C4-2B (cell line): ENCODE data around the gene JAZF1.
"Not testable (repeated sequence)": the region's sequence is repeated elsewhere in the genome, so short reads cannot be mapped to it uniquely, and the experiment has no call there.

ENCODE experiments used
- H3K27ac ChIP-seq: fragments of 450-650 bp; 2 replicates; pipeline ENCODE4 v1.5.1; 2017
- ZFX ChIP-seq: fragments of 450-650 bp; IDR thresholded peaks from 2 replicates; pipeline ENCODE4 v1.6.1; 2017
- TF ChIP-seq, protein P1 (sequence below): fragments of 450-650 bp; conservative IDR thresholded peaks from 2 replicates; pipeline ENCODE4 v1.5.1; 2017; ENCODE audit warnings: mild to moderate bottlenecking

JAZF1 gene

DNA sequence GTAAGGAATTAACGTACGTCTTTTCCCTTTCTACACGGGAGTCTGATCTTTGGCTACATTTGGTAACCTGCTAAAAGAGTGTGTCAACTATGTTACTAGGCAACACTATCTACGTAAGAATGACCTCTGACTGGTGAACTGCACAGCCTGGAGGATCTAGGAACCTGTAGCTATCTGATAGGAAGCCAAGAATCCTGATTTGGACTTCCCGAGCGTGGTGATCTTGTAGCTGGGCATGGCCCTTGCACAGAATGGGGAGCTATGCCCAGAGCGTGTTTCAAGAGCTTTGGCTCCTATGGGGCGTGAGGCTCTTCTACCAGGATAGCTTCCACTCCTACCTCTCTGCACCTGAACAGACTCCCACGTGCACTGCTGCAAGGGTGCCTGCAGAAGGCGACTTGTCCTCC is 283.2 kb downstream of the JAZF1 start:
- H3K27ac ChIP-seq: no peak overlapping the region
- TF ChIP-seq, protein P1, sequence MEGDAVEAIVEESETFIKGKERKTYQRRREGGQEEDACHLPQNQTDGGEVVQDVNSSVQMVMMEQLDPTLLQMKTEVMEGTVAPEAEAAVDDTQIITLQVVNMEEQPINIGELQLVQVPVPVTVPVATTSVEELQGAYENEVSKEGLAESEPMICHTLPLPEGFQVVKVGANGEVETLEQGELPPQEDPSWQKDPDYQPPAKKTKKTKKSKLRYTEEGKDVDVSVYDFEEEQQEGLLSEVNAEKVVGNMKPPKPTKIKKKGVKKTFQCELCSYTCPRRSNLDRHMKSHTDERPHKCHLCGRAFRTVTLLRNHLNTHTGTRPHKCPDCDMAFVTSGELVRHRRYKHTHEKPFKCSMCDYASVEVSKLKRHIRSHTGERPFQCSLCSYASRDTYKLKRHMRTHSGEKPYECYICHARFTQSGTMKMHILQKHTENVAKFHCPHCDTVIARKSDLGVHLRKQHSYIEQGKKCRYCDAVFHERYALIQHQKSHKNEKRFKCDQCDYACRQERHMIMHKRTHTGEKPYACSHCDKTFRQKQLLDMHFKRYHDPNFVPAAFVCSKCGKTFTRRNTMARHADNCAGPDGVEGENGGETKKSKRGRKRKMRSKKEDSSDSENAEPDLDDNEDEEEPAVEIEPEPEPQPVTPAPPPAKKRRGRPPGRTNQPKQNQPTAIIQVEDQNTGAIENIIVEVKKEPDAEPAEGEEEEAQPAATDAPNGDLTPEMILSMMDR: no peak
- no peak for TF ChIP-seq ZFX

DNA sequence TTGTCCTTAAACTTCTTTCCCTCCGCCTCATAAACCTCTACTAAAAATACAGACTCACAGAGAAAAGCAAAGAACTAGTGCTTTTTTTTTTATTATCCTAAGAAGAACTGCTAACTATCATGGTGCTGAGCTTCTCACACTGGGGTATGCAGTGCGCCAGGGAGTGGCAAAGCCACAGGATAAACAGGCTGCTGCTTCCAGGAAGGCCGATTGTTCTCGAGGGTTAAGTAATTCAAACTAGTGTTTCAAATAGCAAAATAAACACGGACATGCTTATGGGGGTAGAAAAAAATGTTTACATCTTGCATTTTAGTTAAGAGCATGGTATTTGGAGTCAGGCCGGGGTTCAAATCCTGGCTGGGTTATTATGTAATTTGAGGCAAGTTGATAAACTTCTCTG is 283.6 kb downstream of the JAZF1 start:
- H3K27ac ChIP-seq: no peak overlapping the region
- no peak for TF ChIP-seq ZFX
- TF ChIP-seq, protein P1: no peak

DNA sequence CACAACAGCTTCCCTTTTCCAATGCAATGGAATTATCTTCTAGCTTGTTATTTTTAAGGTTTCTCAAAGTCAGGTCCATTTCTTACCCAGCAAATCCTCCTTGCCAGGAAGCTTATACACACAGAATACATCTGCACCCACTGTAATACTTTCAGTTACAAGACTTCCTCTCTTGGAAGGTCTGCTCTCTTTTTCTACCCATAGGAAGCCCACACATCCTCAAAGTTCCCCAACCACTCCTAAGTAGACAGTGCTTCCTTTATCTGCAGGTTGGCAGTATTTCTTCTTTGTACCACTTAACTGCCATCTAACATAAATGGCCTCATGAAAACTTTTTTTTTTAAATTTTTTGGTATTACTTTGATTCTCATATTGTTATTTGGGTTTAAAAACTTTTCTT is 285.0 kb downstream of the JAZF1 start:
- TF ChIP-seq, protein P1: no peak
- TF ChIP-seq ZFX: no peak
- H3K27ac ChIP-seq: no peak overlapping the region

DNA sequence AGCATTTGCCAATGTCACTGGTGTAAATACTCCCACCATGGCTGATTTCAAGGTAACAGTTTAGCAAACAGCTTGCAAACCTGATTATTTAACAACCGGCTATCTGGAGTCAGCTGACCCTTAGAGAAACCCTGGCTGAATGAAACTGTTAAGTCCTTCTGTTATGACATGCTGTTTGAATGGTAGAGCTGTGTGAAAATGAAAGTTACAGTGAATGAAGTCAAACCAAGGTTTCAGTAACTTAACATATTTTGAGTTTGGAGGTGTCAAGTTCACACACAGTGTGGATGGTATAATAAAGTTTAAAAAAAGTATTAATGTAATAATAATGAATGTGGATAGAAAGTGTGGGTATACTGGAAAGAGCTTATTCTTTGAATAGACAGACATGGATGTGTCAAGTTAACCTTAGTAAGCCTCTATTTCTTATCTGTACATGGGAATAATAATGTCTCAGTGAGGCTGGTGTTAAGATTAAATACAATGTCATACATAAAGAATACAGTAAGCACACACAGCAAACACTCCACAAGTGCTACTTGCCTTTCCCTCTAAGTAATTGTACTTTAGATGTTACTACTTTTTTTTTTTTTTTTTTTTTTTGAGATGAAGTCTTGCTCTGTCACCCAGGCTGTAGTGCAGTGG is 290.3 kb downstream of the JAZF1 start:
- TF ChIP-seq ZFX: no peak
- TF ChIP-seq, protein P1: no peak
- no peak overlapping the region for H3K27ac ChIP-seq

DNA sequence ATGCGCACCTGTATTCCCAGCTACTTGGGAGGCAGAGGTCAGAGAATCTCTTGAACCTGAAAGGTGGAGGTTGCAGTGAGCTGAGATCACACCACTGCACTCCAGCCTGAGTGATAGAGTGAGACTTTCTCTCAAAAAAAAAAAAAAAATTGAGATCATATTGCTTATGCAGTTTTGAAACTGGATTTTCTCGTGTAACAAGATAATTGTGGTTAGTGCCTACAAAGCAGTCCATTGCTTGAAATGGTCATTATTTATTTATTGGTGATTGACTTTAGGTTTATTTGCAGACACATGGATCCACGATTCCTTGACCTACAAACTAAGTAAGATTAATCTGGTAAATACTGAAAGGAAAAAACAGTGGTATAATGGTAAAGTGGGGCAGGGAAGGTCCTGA is 290.8 kb downstream of the JAZF1 start:
- TF ChIP-seq, protein P1: no peak
- TF ChIP-seq ZFX: no peak

DNA sequence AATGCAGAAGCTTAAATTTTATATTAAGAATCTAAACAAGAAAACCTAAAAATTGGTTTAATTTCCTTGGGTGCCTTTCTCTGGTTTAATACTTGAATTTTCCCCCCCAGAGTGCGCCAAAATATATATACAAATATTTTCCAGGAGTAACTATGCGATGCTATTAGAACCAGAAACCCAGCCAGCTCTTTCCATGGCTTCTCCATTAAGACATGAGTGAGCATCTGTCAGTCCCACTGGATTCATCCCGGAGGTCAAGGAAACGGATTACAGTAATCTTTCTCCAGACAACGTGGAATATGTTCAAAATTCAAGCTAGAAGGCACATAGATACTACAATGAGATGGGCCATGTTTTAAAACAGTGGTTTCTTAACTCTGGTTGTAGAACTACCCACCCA is 291.9 kb downstream of the JAZF1 start:
- no peak overlapping the region for H3K27ac ChIP-seq
- TF ChIP-seq, protein P1: no peak
- TF ChIP-seq ZFX: no peak

More for the DNA sequence above, 290.8 kb downstream of the JAZF1 start:
- no peak overlapping the region for H3K27ac ChIP-seq

DNA sequence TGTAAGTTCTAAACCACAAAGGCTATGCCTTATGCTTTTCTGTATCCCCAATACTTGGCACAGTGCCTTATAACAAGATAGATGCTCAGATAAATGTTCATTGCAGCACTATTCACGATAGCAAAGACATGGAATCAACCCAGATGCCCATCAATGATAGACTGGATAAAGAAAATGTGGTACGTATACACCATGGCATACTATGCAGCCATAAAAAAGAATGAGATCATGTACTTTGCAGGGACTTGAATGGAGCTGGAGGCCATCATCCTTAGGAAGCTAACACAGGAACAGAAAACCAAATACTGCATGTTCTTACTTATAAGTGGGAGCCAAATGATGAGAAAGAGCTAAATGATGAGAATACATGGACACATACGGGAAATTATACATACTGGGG is 293.9 kb downstream of the JAZF1 start:
- not testable (repeated sequence) for H3K27ac ChIP-seq

DNA sequence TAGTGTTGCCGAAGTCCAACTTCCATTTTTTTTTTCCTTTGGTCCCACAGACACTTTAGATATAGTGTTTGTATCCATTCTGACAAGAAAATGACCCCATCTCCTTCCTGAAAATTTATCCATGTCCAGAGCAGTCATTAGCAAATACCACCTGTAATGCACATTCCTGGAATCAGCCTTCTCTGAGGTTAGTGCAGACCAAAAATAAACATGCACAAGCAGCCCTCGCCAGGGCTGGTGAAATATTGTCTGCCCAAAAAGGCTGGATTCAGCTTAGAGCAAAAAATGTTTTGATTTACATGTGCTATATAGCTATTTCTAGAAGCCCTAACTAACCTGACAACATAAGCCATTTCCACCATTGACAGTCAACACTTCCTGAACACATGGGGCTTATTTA is 294.9 kb downstream of the JAZF1 start:
- TF ChIP-seq ZFX: no peak
- TF ChIP-seq, protein P1: no peak
- no peak overlapping the region for H3K27ac ChIP-seq
